UCSD-AML1 (cell line): ENCODE measurements around the gene LCNL1.
A peak's percentile ranks its signal among the peaks of the same experiment; 100 is the strongest.

ENCODE experiments used
- DNase-seq: peaks from one replicate; lab custom pipeline; 2025; ENCODE audit not compliant: unreplicated experiment; lab: John Stamatoyannopoulos, UW

The LCNL1 gene

GRCh38 chr9:136973618-136974617 is 8.9 kb upstream of the LCNL1 start:
- DNase-seq, result no peak

GRCh38 chr9:136974817-136975535 is 7.8 kb upstream of the LCNL1 start:
- DNase-seq, result no peak

DNA sequence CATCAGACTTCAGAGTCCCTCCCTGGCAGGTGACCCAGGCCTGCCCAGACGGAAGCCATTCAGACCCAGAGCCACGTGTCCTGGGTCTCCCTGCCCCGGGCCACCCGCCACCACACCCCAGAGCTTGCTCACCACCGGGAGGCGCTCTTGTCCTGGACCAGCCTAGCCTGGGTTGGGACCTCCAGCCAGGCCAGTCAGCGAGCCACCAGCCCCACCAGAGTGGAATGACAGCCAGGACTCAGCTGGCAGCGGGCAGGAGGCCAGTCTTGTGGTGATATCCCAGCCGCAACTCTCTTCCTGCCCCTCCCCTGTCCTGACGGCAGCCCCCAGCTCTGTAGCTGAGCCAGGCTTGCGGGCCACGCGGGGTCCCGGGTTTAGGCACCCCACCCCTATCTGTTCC is 7.1 kb upstream of the LCNL1 start:
- DNase-seq, result peak; percentile 64

GRCh38 chr9:136977223-136977622 is 5.6 kb upstream of the LCNL1 start, which contains the start of gene PTGDS:
Gene PTGDS (plus strand): TSS chr9:136977504. CDS start chr9:136977579, 75 bp downstream.
- no peak for DNase-seq

GRCh38 chr9:136977649-136978072 is 5.1 kb upstream of the LCNL1 start:
- no peak for DNase-seq

- DNase-seq, result no peak
Observed at GRCh38 chr9:136978073-136978864, 4.5 kb upstream of the LCNL1 start.

- DNase-seq, result no peak
Observed at GRCh38 chr9:136978865-136979544, 3.8 kb upstream of the LCNL1 start.

GRCh38 chr9:136979769-136980587 is 2.8 kb upstream of the LCNL1 start:
- DNase-seq, result no peak

DNA sequence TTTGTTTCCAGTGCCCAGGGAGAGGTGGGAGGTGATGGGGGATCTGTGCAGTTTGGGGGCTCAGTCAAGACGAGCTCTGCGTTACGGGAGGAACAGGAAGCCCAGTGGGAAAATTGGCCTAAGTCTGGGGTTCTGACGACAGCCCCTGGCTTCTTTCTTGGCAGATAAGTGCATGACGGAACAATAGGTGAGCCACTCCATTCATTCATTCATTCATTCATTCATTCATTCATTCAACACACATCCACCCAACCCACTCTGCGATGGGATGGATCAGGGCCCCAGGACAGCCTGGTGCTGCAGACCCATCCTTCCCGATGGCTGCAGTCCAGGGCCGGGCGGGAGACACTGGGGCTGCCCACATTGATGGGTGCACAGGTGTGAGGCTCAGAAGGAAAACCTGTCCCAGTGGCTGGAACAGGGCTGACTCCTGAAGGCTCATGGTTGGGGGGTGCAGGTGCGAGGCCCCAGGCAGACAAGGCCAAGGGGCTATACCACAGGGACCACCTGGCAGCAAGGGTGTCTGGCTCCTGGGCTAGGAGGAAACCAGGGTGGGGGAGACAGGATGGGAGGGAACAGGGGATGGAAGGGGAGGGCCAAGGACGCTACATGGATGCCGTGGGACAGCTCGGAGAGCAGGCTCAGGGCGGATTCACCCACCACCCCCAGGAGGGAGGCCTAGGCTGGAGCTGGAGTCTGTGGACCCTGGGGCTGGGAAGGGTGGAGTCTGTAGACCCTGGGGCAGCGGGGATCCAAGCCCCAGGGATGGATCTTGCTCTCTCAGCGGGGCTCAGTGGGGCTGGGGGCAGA is 1.9 kb upstream of the LCNL1 start:
- no peak for DNase-seq

GRCh38 chr9:136981588-136982231 is 1.1 kb upstream of the LCNL1 start:
- DNase-seq, result no peak

GRCh38 chr9:136983167-136983566 is 374 bp downstream of the LCNL1 start:
- no peak for DNase-seq

DNA sequence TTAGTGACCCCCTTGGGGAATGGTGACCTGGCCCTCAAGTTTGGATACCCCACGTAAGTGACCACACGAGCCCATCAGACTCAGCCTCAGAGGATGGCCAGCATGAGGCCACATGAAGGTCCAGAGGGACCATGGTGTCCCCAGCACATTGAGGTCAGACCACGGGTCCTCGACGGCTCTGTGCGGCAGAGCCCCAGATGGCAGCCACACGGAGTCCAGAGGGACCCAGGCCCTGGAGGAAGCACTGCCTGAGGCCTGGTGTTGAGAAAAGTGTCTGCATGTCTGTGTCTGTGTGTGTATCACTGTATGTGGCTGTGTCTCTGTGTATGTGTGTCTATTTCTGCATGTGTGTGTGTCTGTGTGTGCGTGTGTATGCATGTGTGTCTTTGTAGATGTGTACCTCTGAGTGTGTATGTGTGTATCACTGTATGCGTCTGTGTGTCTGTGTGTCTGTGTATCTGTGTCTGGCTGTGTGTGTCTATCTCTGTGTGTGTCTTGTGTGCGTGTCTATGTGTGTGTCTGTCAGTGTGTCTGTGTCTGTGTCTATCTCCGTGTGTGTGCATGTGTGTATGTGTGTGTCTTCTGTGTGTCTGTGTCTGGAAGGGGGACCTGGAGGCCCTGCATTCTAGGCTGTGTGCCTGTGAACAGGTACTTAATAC is 992 bp downstream of the LCNL1 start:
- no peak for DNase-seq

DNA sequence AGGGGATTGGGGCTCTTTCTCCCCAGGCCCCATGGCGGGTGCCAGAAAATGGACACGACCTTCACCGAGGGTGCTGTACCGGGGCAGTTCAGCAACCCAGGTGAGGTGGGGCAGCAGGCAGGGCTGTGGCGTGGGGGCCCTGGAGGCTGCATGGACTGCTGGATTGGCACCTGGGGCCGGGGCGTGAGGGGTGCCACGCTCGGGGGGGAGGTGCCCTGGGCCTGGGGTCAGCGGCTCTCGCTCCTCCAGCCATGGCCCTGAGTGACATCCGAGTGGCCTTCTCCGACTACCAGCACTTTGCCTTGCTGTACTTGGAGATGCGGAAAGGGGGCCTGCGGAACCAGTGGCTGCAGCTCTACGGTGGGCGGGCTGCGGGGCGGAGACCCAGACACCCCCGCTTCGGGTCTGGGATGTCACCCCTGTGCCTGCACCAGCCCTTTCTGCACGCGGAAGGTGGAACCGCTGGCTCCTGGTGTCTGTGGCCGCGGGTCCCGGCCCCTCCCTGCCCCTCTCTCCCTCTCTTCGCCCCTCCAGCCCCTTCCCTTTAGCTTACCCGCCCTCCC is 1.8 kb downstream of the LCNL1 start:
- DNase-seq, result no peak

DNA sequence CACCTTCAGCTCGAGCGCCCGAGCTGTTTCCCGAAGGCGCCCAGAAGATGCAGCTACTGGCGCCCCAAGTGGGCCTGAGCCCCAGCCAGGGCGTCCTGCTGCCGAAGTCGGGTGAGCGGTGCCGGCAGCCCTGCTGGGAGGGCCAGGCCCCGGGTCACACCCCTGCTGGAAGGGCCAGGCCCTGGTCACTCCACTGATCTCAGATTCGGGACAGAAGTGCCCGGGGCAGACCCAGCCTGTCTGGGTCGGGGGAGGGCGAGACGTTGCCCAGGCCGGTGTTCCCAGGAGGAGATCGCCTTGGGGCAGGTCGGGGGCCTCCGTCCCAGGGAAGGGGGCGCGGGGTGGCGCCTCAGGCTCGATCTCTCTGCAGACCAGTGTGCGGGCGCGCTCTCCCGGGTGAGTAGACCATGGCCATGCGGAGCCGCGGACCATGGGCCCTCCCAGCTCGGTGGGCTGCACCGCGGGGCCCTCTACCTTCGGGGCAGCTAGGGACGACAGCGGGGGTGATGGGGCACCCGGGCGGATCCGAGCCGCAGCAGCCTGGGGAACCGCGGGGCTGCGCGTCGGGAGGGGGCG is 2.3 kb downstream of the LCNL1 start:
- DNase-seq, result no peak

DNA sequence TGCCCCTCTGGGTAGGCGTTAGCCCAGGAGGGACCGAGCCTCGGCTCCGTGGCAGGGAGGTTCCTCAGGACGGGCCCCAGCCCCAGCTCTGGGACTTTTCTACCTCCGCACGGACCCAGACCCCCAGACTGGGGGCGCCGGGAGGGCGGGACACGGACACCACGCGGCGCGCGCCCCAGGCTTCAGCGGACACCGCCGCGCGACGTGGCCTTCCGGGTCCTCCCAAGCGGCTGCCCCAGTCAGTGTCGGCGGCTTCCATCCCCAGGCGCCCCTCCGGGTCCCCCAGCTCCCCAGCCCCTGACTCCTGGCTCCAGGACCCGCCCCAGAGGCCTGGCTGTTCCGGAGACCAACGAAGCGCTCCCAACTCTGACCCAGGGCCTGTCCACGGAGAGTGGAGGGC is 3.1 kb downstream of the LCNL1 start:
- DNase-seq, result no peak

GRCh38 chr9:136988872-136989271 is 6.1 kb downstream of the LCNL1 start:
- DNase-seq, result no peak

- DNase-seq, result no peak
Observed at GRCh38 chr9:136990242-136990911, 7.6 kb downstream of the LCNL1 start.
